HG03439 (cell line): Measurements from ENCODE around the gene NCBP2.
"Not testable (repeated sequence)": the region's sequence is repeated elsewhere in the genome, so short reads cannot be mapped to it uniquely, and the experiment has no call there.

ENCODE experiments used
- ATAC-seq: cut with Tn5 transposase; IDR thresholded peaks from one replicate; pipeline ENCODE4 v1.9.1; 2021; ENCODE audit warnings: mild to moderate bottlenecking, moderate library complexity; ENCODE audit not compliant: unreplicated experiment

Gene NCBP2

GRCh38 chr3:196968233-196969133, 26.2 kb upstream of the NCBP2 start, which contains the start of gene PIGZ:
PIGZ (minus strand) TSS chr3:196968833; CDS start chr3:196952031, 16,802 bp downstream.
- peak; percentile 61 for ATAC-seq

- ATAC-seq: no peak
Measured at GRCh38 chr3:196967412-196968232, 25.3 kb upstream of the NCBP2 start.

DNA sequence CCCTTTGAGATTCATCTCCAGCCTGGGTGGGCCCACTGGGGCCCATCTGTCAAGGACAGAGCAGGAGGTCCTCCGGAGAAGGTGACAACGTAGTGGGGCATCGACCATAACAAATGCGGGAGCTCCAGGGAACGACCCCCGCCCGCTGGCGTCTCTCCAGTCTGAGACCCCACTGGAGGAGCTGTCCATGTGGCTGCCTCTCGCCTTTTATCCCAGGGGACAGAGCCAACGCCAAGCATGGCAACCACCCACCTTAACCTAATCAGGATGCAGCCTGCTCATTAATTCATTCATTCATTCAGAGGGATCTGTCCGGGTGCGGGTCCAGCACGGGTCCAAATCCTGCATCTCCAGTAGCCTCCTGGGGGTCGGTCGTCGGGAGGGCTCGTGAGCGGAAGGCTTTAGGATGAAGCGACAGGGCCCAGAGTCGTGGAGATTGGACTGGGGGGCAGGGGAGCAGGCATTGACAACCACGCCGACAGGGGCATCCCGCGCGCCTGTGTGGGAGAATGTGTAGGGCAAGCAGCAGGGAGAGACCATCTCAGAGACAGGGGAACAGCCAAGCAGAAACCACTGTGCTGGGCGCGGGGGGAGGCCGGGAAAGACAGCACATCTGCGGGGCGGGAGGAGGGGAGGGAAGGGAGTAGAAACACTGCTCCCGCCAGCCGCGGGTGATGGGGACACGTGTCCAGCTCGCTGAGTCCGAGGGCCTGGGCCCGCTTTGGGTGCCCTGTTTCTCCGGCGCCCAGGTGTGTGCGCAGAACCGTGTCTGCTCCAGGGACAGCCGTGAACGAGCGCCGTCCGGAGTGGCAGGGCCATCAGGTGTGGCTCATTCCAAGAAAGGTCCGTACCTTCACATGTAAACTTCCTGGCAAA, 24.4 kb upstream of the NCBP2 start:
- no peak for ATAC-seq

GRCh38 chr3:196965804-196966173, 23.5 kb upstream of the NCBP2 start:
- no peak for ATAC-seq

DNA sequence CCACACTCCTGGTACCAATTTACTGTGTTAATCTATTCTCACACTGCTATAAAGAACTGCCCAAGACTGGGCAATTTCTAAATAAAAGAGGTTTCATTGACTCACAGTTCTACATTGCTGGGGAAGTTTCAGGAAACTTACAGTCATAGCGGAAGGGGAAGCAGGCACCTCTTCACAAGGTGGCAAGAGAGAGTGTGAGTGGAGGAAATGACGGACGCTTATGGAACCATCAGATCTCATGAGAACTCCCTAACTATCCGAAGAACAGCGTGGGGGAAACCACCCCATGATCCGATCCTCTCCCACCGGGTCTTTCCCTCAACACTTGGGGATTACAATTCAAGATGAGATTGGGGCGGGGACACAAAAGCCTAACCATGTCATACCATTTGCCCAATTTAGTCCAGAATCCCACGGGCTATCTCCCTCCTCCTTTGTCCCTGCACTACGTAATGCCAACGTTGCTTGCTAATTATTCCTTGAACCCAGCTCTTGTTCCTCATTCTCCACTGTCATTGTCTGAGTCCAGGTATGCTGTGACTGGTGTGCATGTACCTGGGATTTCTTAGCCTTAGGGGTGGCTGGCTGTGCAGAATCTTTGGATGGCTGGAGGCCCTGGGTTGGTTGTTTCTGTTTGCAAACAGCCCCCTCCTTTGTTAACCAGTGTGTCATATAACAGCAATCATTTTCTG, 22.9 kb upstream of the NCBP2 start:
- no peak for ATAC-seq

DNA sequence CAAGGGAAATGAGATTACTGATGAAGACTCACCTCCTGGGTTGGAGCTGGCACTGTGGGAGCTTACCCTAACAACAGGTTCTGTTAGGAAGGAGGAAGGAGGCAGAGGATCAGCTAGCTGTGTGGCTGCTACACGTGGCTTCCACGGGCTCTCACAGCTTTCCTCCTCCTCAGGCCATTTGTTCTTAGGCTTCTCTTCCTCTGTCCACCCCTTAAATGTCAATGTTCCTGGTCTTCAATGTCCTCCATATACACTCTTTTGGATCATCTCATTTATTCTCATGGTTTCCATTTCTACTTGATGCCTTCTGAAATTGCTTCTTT, 21.3 kb upstream of the NCBP2 start:
- ATAC-seq: no peak

DNA sequence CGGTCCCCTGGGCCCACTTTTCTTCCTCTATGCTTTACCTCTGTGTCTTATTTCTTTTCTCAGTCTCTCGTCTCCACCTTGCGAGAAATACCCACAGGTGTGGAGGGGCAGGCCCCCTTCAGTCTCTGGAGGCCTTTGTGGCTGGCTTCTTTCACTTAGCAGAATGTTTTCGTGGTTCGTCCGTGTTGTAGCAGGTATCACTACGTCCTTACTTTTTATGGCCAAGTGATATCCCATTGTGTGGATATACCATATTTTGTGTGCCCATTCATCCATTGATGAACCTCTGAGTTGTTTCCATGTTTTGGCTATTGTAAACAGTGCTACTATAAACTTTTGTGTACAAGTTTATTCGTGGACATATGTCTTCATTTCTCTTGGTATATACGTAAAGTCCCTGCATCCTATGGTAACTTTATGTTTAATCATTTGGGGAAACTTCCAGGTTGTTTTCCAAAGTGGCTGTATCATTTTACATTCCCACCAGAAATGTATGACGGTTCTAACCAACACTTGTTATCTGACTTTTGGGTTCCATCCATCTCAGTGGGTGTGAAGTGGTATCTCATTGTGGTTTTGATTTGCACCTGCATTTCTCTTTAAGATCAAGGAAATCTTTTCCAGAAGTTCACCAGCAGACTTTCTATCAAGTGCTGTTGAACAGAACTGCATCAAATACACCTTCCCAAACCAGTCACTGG, 20.8 kb upstream of the NCBP2 start:
- ATAC-seq: no peak

GRCh38 chr3:196962108-196962929, 20.0 kb upstream of the NCBP2 start:
- ATAC-seq: no peak

- ATAC-seq: no peak
Measured at GRCh38 chr3:196954832-196955231, 12.5 kb upstream of the NCBP2 start.

- no peak for ATAC-seq
Measured at GRCh38 chr3:196951371-196951770, 9.0 kb upstream of the NCBP2 start.

DNA sequence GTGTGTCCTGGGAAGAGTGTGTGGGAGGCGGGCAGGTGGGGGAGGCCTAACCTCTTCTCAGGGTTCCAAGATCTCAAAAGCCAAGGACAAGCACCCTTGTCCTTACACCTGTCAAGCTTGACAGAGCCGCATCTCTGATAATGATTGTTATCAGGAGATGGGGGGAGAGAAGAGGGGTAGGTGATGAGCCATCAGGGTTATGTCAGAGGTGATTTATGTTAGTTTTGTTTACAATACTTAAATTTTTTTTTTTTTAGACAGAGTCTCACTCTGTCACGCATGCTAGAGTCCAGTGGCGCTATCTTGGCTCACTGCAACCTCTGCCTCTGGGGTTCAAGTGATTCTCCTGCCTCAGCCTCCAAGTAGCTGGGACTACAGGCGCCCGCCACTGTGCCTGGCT, 7.4 kb upstream of the NCBP2 start:
- no peak for ATAC-seq

DNA sequence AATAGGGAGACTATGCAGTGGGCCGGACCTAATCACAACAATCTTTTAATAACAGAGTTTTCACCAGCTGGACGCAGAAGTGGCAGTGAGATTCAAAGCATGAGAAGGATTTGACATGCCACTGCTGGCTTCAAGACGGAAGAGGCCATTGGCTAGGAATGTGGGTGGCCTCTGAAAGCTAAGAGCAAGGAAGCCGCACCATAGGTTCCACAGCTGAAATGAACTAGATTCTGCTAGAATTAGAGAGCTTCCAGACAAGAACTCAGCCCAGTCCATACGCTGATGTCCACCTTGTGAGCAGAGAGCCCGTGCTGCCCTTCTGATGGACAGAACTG, 6.9 kb upstream of the NCBP2 start:
- ATAC-seq: no peak

DNA sequence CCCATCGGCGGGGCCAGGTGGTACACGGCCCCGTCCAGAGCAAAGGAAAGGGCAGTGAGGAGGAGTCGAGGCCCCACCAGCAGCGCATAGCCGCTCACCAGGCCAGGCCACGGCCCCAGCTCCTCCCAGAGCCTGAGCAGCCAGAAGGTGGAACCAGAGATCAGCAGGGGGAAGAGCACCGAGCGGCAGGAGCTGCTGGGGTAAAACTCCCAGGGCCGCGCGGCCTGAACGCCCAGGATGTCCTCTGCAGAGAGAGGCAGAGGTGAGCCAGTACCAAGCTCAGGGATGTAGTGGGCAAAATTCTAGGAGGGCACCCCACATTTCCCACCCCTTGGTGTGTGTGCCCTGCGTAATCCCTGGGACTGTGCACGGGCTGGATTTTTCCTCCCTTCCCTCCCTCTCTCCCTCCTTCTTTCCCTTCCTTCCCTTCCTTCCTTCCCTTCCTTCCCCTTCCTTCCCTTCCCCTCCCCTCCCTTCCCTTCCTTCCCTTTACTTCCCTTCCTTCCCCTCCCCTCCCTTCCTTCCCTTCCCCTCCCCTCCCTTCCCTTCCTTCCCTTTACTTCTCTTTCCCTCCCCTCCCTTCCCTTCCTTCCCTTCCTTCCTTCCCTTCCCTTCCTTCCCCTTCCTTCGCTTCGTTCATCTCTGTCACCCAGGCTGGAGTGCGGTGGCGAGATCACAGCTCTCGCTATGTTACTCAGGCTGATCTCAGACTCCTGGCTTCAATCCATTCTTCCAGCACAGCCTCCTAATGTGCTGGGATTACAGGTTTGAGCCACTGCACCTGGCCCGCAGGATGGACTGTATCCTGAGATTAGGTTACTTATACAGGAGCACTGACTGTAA, 6.3 kb upstream of the NCBP2 start:
- ATAC-seq: no peak

- ATAC-seq: no peak
Measured at GRCh38 chr3:196947860-196948441, 5.6 kb upstream of the NCBP2 start.

GRCh38 chr3:196947136-196947859, 5.0 kb upstream of the NCBP2 start:
- ATAC-seq: no peak

GRCh38 chr3:196944037-196944790, 1.9 kb upstream of the NCBP2 start:
- not testable (repeated sequence) for ATAC-seq

- peak; percentile 17 for ATAC-seq
Measured at GRCh38 chr3:196942915-196943277, 568 bp upstream of the NCBP2 start.
